B cell (primary cell): ENCODE measurements around the gene CEMIP. TPM values are rescaled to one million over a fixed set of nuclear protein-coding genes. Genes with fewer than 3 reads are reported as not detected.

Source experiments
- ATAC-seq: fragments of 200-7000 bp; cut with Tn5 transposase; one replicate; pipeline ENCODE4 v1.10.0; 2021; ENCODE audit warnings: low read depth, mild to moderate bottlenecking, moderate number of reproducible peaks, moderate library complexity
- CTCF ChIA-PET: fragments of 350-600 bp; sonication (Branson Sonifier 250); formaldehyde crosslinking; loops from one replicate; lab custom pipeline; 2021; ENCODE audit warnings: antibody characterized with exemption, inconsistent platforms; lab: Charles Lee
- POLR2A ChIA-PET: fragments of 350-600 bp; sonication (Branson Sonifier 250); formaldehyde crosslinking; loops from one replicate; lab custom pipeline; 2021; ENCODE audit warnings: antibody characterized with exemption; lab: Charles Lee
- DNase-seq: peaks from one replicate; pipeline ENCODE4 v3.0.0; 2013
- H2AFZ ChIP-seq: 2 replicates; pipeline ENCODE4 v1.6.1; 2012; ENCODE audit warnings: mild to moderate bottlenecking, low read depth, low read length; ENCODE audit not compliant: insufficient read depth, poor library complexity, severe bottlenecking
- H3K27ac ChIP-seq, 2 donors: 1 replicate in 1 of 2; 2 replicates in 1 of 2; pipeline ENCODE4 v1.5.1; 2012 to 2013; ENCODE audit warnings: low read length in 2 of 2, mild to moderate bottlenecking in 2 of 2, moderate library complexity in 1 of 2
- H3K27me3 ChIP-seq, 4 experiments: fragments of 200-600 bp in 1 of 4; sonication (generic) in 1 of 4; replicated peaks in 1 of 4; 1 replicate in 2 of 4; 2 replicates in 2 of 4; pipeline versions ENCODE4 v1.6.1 to v1.7.0; 2013 to 2016; ENCODE audit warnings: low read length in 3 of 4, mild to moderate bottlenecking in 2 of 4, mixed read lengths in 1 of 4, moderate library complexity in 1 of 4; ENCODE audit not compliant: insufficient read depth in 4 of 4, control insufficient read depth in 3 of 4; ENCODE audit errors: control extremely low read depth in 1 of 4
- H3K36me3 ChIP-seq, 2 experiments: replicated peaks in 1 of 2; 1 replicate in 1 of 2; 2 replicates in 1 of 2; pipeline versions ENCODE4 v1.6.1 to v1.7.1; 2013; ENCODE audit warnings: low read length in 1 of 2; ENCODE audit not compliant: insufficient read depth in 2 of 2, control insufficient read depth in 1 of 2; ENCODE audit errors: control extremely low read depth in 1 of 2, extremely low read depth in 1 of 2
- H3K4me1 ChIP-seq, 2 donors: fragments of 200-600 bp in 1 of 2; sonication (generic) in 1 of 2; 1 replicate in 1 of 2; 2 replicates in 1 of 2; pipeline versions ENCODE4 v1.5.1 to v1.6.1; 2013 to 2017; ENCODE audit warnings: low read length in 2 of 2; ENCODE audit not compliant: control insufficient read depth in 2 of 2, insufficient read depth in 2 of 2
- H3K4me2 ChIP-seq: replicated peaks from 2 replicates; pipeline ENCODE3; 2012; ENCODE audit warnings: mild to moderate bottlenecking, low read depth, low read length; ENCODE audit not compliant: poor library complexity, severe bottlenecking
- H3K4me3 ChIP-seq, 5 experiments: fragments of 200-600 bp in 1 of 5; sonication (generic) in 1 of 5; 1 replicate in 3 of 5; 2 replicates in 2 of 5; pipeline versions ENCODE4 v1.5.1 to v1.7.0; 2011 to 2016; ENCODE audit warnings: low read length in 4 of 5, mild to moderate bottlenecking in 4 of 5, low read depth in 2 of 5, control low read depth in 1 of 5, moderate library complexity in 1 of 5; ENCODE audit not compliant: insufficient read depth in 1 of 5; ENCODE audit errors: control extremely low read depth in 1 of 5, extremely low read depth in 1 of 5
- H3K79me2 ChIP-seq: fragments of 200-600 bp; sonication (generic); one replicate; pipeline ENCODE4 v1.6.0; 2016; ENCODE audit warnings: low read length; ENCODE audit not compliant: control insufficient read depth, insufficient read depth
- H3K9ac ChIP-seq: fragments of 200-600 bp; sonication (generic); 2 replicates; pipeline ENCODE4 v1.6.1; 2017; ENCODE audit warnings: mild to moderate bottlenecking, low read length, moderate library complexity
- H3K9me3 ChIP-seq, 3 donors: one replicate each; pipeline versions ENCODE4 v1.6.1 to v1.7.1; 2013; ENCODE audit warnings: low read length in 2 of 3; ENCODE audit not compliant: control insufficient read depth in 2 of 3, insufficient read depth in 1 of 3; ENCODE audit errors: control extremely low read depth in 1 of 3
- H4K20me1 ChIP-seq: 2 replicates; pipeline ENCODE4 v1.6.0; 2012; ENCODE audit warnings: mild to moderate bottlenecking, low read length; ENCODE audit not compliant: insufficient read depth, control insufficient read depth, poor library complexity, severe bottlenecking
- H3K27ac Mint-ChIP-seq: one replicate; pipeline ENCODE4 v1.8.0; 2021; ENCODE audit warnings: mixed read lengths
- H3K27me3 Mint-ChIP-seq: one replicate; pipeline ENCODE4 v1.8.0; 2021; ENCODE audit warnings: mixed read lengths
- H3K4me1 Mint-ChIP-seq: one replicate; pipeline ENCODE4 v1.8.0; 2021; ENCODE audit warnings: mixed read lengths
- H3K4me3 Mint-ChIP-seq: one replicate; pipeline ENCODE4 v1.8.0; 2021; ENCODE audit warnings: mixed read lengths
- H3K9me3 Mint-ChIP-seq: one replicate; pipeline ENCODE4 v1.8.0; 2022; ENCODE audit warnings: mixed read lengths; ENCODE audit not compliant: insufficient read depth
- EZH2 ChIP-seq: IDR thresholded peaks from 2 replicates; pipeline ENCODE4 v1.6.1; 2012; ENCODE audit warnings: borderline replicate concordance, low read depth, mild to moderate bottlenecking, moderate library complexity, low read length; ENCODE audit not compliant: insufficient read depth, poor library complexity, severe bottlenecking
- WGBS: methylation state at CpG from one replicate; pipeline ENCODE4 v1.1.5; 2013; ENCODE audit warnings: missing lambda C conversion rate; ENCODE audit not compliant: insufficient coverage; 5-methylcytosine and 5-hydroxymethylcytosine counted together
- intact Hi-C: fragments of 100-400 bp; cut with micrococcal nuclease; formaldehyde crosslinking; loops from one replicate; pipeline ENCODE4 v1.10.0; 2022
- polyA plus RNA-seq: library from polyadenylated mRNA; depleted of rRNA; stranded (reverse); fragments of >200 nt; gene quantifications from 2 replicates; pipeline ENCODE4 v1.2.3, GENCODE V29; 2012
- total RNA-seq, 2 donors: library from RNA; stranded (reverse); fragments of 120-200 nt in 1 of 2; gene quantifications; 1 replicate in 1 of 2; 2 replicates in 1 of 2; pipeline versions ENCODE4 v1.2.3 to v1.2.4, GENCODE V29; 2013 to 2022
- TF ChIP-seq, protein P1 (sequence below): fragments of 200-600 bp; IDR thresholded peaks from one replicate; pipeline ENCODE4 v1.8.0; 2022; ENCODE audit warnings: antibody characterized with exemption, mild to moderate bottlenecking

The CEMIP gene
- total and polyA plus RNA-seq, 2 donors (not counting 1 experiment from before 2014, with no cell fraction given), result 0.32 TPM; not detected in 1

DNA sequence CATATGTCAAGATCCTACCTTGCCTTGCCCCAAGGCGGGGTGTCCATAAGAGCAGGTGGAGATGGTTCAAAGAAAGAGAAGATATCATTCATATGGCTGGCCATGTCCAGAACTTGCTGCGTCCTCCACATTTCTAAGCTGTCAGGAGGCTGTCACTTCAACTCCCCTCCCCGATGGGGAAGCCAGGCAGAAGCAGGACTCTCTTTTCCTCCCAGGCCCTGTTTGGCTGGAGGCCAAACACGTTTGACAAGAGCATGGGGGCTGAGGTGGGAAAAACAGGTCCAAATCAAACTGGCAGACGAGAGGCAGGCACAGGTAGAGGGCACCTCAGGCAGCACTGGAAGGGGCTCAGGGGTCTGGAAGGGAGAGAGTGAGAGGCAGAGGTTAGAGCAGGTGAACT is 172.8 kb downstream of the CEMIP start:
- peaks cover 0 to 45% of the 10 kb centered on the region in 2 experiments for H3K36me3 ChIP-seq
- H3K9ac ChIP-seq, result no peak overlapping the region
- DNase-seq (no peak), ATAC-seq (no peak)
- no peaks in the 10 kb centered on the region for H4K20me1 ChIP-seq
- ChIA-PET POLR2A (no interaction called here), CTCF (no interaction called here)
- H3K27me3 ChIP-seq, result no peaks in the 10 kb centered on the region
- H3K4me1 ChIP-seq, result no peaks in the 10 kb centered on the region
- TF ChIP-seq EZH2, result no peak
- TF ChIP-seq, protein P1, sequence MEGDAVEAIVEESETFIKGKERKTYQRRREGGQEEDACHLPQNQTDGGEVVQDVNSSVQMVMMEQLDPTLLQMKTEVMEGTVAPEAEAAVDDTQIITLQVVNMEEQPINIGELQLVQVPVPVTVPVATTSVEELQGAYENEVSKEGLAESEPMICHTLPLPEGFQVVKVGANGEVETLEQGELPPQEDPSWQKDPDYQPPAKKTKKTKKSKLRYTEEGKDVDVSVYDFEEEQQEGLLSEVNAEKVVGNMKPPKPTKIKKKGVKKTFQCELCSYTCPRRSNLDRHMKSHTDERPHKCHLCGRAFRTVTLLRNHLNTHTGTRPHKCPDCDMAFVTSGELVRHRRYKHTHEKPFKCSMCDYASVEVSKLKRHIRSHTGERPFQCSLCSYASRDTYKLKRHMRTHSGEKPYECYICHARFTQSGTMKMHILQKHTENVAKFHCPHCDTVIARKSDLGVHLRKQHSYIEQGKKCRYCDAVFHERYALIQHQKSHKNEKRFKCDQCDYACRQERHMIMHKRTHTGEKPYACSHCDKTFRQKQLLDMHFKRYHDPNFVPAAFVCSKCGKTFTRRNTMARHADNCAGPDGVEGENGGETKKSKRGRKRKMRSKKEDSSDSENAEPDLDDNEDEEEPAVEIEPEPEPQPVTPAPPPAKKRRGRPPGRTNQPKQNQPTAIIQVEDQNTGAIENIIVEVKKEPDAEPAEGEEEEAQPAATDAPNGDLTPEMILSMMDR, result no peak
- no peak overlapping the region for H3K4me3 ChIP-seq
- Mint-ChIP-seq H3K4me3 (no peak overlapping the region), H3K4me1 (no peaks in the 10 kb centered on the region), H3K9me3 (no peaks in the 10 kb centered on the region), H3K27me3 (no peaks in the 10 kb centered on the region), H3K27ac (no peak overlapping the region)
- intact Hi-C loops, result no loop called here
- no peak overlapping the region for H3K4me2 ChIP-seq
- no peaks in the 10 kb centered on the region for H3K79me2 ChIP-seq
- 83% methylated on average over 3 of the region's 5 CpGs for WGBS
- H3K27ac ChIP-seq, result no peak overlapping the region
- H3K9me3 ChIP-seq, result no peaks in the 10 kb centered on the region
- no peak overlapping the region for H2AFZ ChIP-seq

DNA sequence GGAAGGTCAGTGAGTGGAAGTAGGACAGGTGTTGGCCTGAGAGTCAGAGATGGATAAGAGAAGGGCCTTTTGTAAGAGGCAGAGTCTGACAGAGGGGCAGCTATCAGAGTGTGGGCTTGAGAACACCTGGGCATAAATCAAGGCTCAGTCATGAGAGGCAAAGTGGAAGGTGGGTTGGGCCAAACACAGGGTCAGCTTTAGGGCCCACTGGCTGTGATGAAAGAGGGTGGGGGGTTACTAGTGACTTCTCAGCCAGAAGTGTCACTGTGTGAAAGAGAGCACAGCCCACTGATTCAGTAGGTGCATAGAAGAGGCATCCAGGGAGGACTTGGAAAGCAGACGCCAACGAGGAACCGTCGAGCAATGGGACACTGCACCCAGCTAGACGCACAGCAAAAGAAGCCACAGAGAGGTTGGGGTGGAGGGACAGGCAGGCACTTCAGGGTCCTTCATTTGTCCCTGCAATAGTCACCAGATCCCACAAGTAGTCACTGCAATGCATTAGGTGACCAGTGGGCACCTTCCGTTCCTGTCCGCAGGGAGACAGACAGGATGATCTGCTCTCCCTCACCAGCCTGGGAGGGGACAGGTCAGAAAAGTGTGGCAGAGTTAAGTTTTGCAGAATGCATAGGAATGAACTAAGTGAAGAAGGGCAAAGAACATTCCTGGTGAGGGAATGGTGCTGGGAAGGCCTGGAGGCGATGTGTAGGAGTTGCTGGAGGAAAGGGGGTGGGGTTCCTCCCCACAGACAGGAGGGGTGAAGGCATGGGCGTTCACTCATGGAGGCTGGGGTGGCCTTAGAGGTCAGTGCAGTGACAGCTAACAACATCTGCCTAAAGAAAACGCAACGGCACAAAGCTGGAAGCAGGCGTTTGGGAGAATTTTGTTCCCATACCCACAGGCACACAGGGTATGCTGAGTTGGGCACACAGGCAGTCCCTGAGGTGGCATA is 174.1 kb downstream of the CEMIP start:
- ChIA-PET CTCF (interaction anchor here (2.3 kb wide), 1 partner anchor 16 kb away, joined by 6 read pairs; no protein-coding TSS in a partner anchor), POLR2A (no interaction called here)
- intact Hi-C loops, result no loop called here
- H4K20me1 ChIP-seq, result no peaks in the 10 kb centered on the region
- H3K27ac ChIP-seq, result no peak overlapping the region
- no peak overlapping the region for H3K9ac ChIP-seq
- TF ChIP-seq, protein P1, result no peak
- no peak for TF ChIP-seq EZH2
- no peaks in the 10 kb centered on the region for H3K9me3 ChIP-seq
- H2AFZ ChIP-seq, result no peak overlapping the region
- H3K4me3 ChIP-seq, result no peak overlapping the region
- no peak for DNase-seq
- Mint-ChIP-seq H3K4me3 (no peak overlapping the region), H3K4me1 (no peaks in the 10 kb centered on the region), H3K27me3 (no peaks in the 10 kb centered on the region), H3K27ac (no peak overlapping the region), H3K9me3 (no peaks in the 10 kb centered on the region)
- 96% methylated on average over 10 of the region's 12 CpGs for WGBS
- H3K27me3 ChIP-seq, result no peaks in the 10 kb centered on the region
- no peaks in the 10 kb centered on the region for H3K4me1 ChIP-seq
- no peaks in the 10 kb centered on the region for H3K79me2 ChIP-seq
- no peak overlapping the region for H3K4me2 ChIP-seq
- H3K36me3 ChIP-seq, result peaks cover 0 to 35% of the 10 kb centered on the region in 2 experiments
- ATAC-seq, result no peak
